H9 (cell line): Measurements from ENCODE around the gene CHCHD1. TPM values are rescaled to one million over a fixed set of nuclear protein-coding genes. Genes with fewer than 3 reads are reported as not detected.

Experiments
- DNase-seq: peaks from one replicate; pipeline ENCODE4 v3.0.0-alpha.2; 2017
- H2AFZ ChIP-seq: one replicate; pipeline ENCODE4 v1.6.1; 2013; ENCODE audit warnings: mild to moderate bottlenecking, low read length, control low read depth, moderate library complexity
- H2AK5ac ChIP-seq: 2 replicates; pipeline ENCODE4 v1.6.1; 2013; ENCODE audit warnings: low read length, control low read depth, mixed read lengths; ENCODE audit not compliant: insufficient read length
- H2BK120ac ChIP-seq: one replicate; pipeline ENCODE4 v1.6.1; 2013; ENCODE audit warnings: low read depth, mild to moderate bottlenecking, low read length, control low read depth, inconsistent platforms; ENCODE audit not compliant: poor library complexity, severe bottlenecking
- H2BK12ac ChIP-seq: 2 replicates; pipeline ENCODE4 v1.6.1; 2013; ENCODE audit warnings: low read length, control low read depth, mixed read lengths, low read depth; ENCODE audit not compliant: insufficient read length
- H2BK15ac ChIP-seq: 2 replicates; pipeline ENCODE4 v1.6.1; 2013; ENCODE audit warnings: low read depth, low read length, control low read depth
- H2BK20ac ChIP-seq: one replicate; pipeline ENCODE4 v1.6.1; 2013; ENCODE audit warnings: low read depth, mild to moderate bottlenecking, low read length, control low read depth, inconsistent platforms; ENCODE audit not compliant: poor library complexity, severe bottlenecking
- H2BK5ac ChIP-seq: 2 replicates; pipeline ENCODE4 v1.6.1; 2013; ENCODE audit warnings: low read length, control low read depth, mixed read lengths; ENCODE audit not compliant: insufficient read length
- H3K14ac ChIP-seq: 2 replicates; pipeline ENCODE4 v1.6.1; 2013; ENCODE audit warnings: low read length, control low read depth; ENCODE audit not compliant: insufficient read depth
- H3K18ac ChIP-seq: 2 replicates; pipeline ENCODE4 v1.6.1; 2013; ENCODE audit warnings: low read depth, mild to moderate bottlenecking, mixed read lengths, low read length, control low read depth; ENCODE audit not compliant: insufficient read length
- H3K23ac ChIP-seq: 2 replicates; pipeline ENCODE4 v1.6.1; 2013; ENCODE audit warnings: low read length, control low read depth, mixed read lengths, low read depth; ENCODE audit not compliant: insufficient read length
- H3K23me2 ChIP-seq: 2 replicates; pipeline ENCODE4 v1.6.1; 2013; ENCODE audit warnings: low read depth, mild to moderate bottlenecking, mixed read lengths, low read length, control low read depth; ENCODE audit not compliant: insufficient read length, poor library complexity, severe bottlenecking
- H3K27ac ChIP-seq: 2 replicates; pipeline ENCODE4 v1.5.1; 2013; ENCODE audit warnings: low read length, control low read depth, mixed read lengths, low read depth; ENCODE audit not compliant: insufficient read length
- H3K27me3 ChIP-seq: 2 replicates; pipeline ENCODE4 v1.6.1; 2013; ENCODE audit warnings: low read length, control low read depth, inconsistent platforms; ENCODE audit not compliant: insufficient read depth
- H3K4ac ChIP-seq: 2 replicates; pipeline ENCODE4 v1.6.1; 2013; ENCODE audit warnings: low read depth, mild to moderate bottlenecking, control low read depth, inconsistent platforms, low read length, moderate library complexity
- H3K4me1 ChIP-seq: 2 replicates; pipeline ENCODE4 v1.6.1; 2013; ENCODE audit warnings: low read length, control low read depth, inconsistent platforms; ENCODE audit not compliant: insufficient read depth
- H3K4me2 ChIP-seq: 2 replicates; pipeline ENCODE4 v1.6.1; 2013; ENCODE audit warnings: low read length, control low read depth, mixed read lengths; ENCODE audit not compliant: insufficient read length, insufficient read depth
- H3K56ac ChIP-seq: 2 replicates; pipeline ENCODE4 v1.6.1; 2013; ENCODE audit warnings: low read depth, mild to moderate bottlenecking, mixed read lengths, low read length, control low read depth; ENCODE audit not compliant: insufficient read length
- H3K79me1 ChIP-seq: 2 replicates; pipeline ENCODE4 v1.6.1; 2013; ENCODE audit warnings: low read depth, mild to moderate bottlenecking, moderate library complexity, low read length, control low read depth, inconsistent platforms; ENCODE audit not compliant: insufficient read depth, poor library complexity, severe bottlenecking
- H3K79me2 ChIP-seq: 2 replicates; pipeline ENCODE4 v1.6.1; 2013; ENCODE audit warnings: low read length, control low read depth, inconsistent platforms; ENCODE audit not compliant: insufficient read depth
- H3K9ac ChIP-seq: 2 replicates; pipeline ENCODE4 v1.6.1; 2013; ENCODE audit warnings: low read length, control low read depth, mixed read lengths; ENCODE audit not compliant: insufficient read length; ENCODE audit errors: extremely low read depth
- H3K9me3 ChIP-seq: one replicate; pipeline ENCODE4 v1.6.1; 2013; ENCODE audit warnings: low read depth, low read length, inconsistent platforms; ENCODE audit not compliant: control insufficient read depth
- H3T11ph ChIP-seq: one replicate; pipeline ENCODE4 v1.6.1; 2013; ENCODE audit warnings: mild to moderate bottlenecking, low read length, control low read depth, inconsistent platforms
- H4K20me1 ChIP-seq: one replicate; pipeline ENCODE4 v1.6.1; 2013; ENCODE audit not compliant: control insufficient read depth, insufficient read length, insufficient read depth
- H4K5ac ChIP-seq: 2 replicates; pipeline ENCODE4 v1.6.1; 2013; ENCODE audit warnings: low read depth, mild to moderate bottlenecking, mixed read lengths, low read length, control low read depth; ENCODE audit not compliant: insufficient read length
- H4K8ac ChIP-seq: replicated peaks from 2 replicates; pipeline ENCODE4 v1.6.1; 2013; ENCODE audit warnings: low read length, control low read depth, mixed read lengths, low read depth; ENCODE audit not compliant: insufficient read length
- H4K91ac ChIP-seq: 2 replicates; pipeline ENCODE4 v1.6.1; 2013; ENCODE audit warnings: low read depth, mild to moderate bottlenecking, moderate library complexity, mixed read lengths, low read length, control low read depth; ENCODE audit not compliant: insufficient read length
- H3K27ac Mint-ChIP-seq, 3 experiments: 2 replicates in 2 of 3; 3 replicates in 1 of 3; pipeline ENCODE4 v1.8.0; 2020 to 2021; ENCODE audit warnings: mixed read lengths in 3 of 3, mild to moderate bottlenecking in 1 of 3, moderate library complexity in 1 of 3
- H3K27me3 Mint-ChIP-seq: 2 replicates; pipeline ENCODE4 v1.8.0; 2021; ENCODE audit warnings: low read depth, mild to moderate bottlenecking, moderate library complexity, mixed read lengths
- H3K36me3 Mint-ChIP-seq, 3 experiments: 2 replicates in 2 of 3; 3 replicates in 1 of 3; pipeline ENCODE4 v1.8.0; 2020 to 2021; ENCODE audit warnings: low read depth in 3 of 3, mixed read lengths in 3 of 3; ENCODE audit not compliant: insufficient read depth in 1 of 3
- H3K4me1 Mint-ChIP-seq, 2 experiments: 2 replicates each; pipeline ENCODE4 v1.8.0; 2020; ENCODE audit warnings: mixed read lengths in 2 of 2
- H3K4me3 Mint-ChIP-seq, 2 experiments: 2 replicates in 1 of 2; 3 replicates in 1 of 2; pipeline ENCODE4 v1.8.0; 2020 to 2021; ENCODE audit warnings: mild to moderate bottlenecking in 2 of 2, mixed read lengths in 2 of 2, moderate library complexity in 1 of 2
- H3K9me3 Mint-ChIP-seq, 2 experiments: 2 replicates in 1 of 2; 3 replicates in 1 of 2; pipeline ENCODE4 v1.8.0; 2020; ENCODE audit warnings: mild to moderate bottlenecking in 2 of 2, mixed read lengths in 2 of 2, moderate library complexity in 1 of 2
- WGBS: extraction: QIAGEN DNeasy Blood & Tissue Kit; methylation state at CpG from one replicate; pipeline ENCODE4 v1.1.7; 2013; ENCODE audit warnings: missing lambda C conversion rate, low lambda C conversion rate, mixed read lengths; ENCODE audit not compliant: insufficient read length; ENCODE audit errors: extremely low coverage; 5-methylcytosine and 5-hydroxymethylcytosine counted together
- total RNA-seq: library from RNA; stranded (reverse); gene quantifications from 2 replicates; pipeline ENCODE4 v1.2.1, GENCODE V29; 2021
- TF ChIP-seq, protein P1 (sequence below): fragments of 200-600 bp; sonication (generic); conservative IDR thresholded peaks from 3 replicates; pipeline ENCODE4 v1.8.0; 2021; ENCODE audit warnings: antibody characterized with exemption, mild to moderate bottlenecking

Gene CHCHD1
- total RNA-seq, 1 experiment from 2014 or later = 45.9 TPM

DNA sequence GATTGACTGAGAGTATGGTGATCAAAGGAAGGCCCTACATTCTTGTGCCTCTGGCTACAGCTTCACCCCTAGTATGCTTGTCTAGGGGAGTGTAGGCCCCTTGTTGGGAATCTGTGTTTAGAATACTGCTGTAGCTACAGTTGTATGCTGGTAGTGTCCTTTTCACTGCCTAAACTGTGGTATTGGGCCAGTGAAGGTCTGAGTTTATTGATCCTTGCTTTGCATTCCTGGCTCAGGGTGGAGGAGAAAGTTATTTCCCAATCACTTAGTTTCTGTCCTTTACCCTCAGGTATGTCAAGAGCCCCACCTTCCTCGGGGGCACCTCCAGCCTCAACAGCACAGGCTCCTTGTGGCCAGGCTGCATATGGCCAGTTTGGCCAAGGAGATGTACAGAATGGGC, 31.0 kb upstream of the CHCHD1 start:
- Histone ChIP-seq H3K18ac (no peak overlapping the region), H3K9me3 (no peaks in the 10 kb centered on the region), H3K23ac (no peak overlapping the region), H3K9ac (no peak overlapping the region), H3K4ac (no peak overlapping the region), H4K8ac (no peak overlapping the region), H4K20me1 (no peaks in the 10 kb centered on the region), H3K27me3 (no peaks in the 10 kb centered on the region), H2BK12ac (no peak overlapping the region), H2BK20ac (no peak overlapping the region), H3K56ac (no peak overlapping the region), H4K5ac (no peak overlapping the region), H2BK120ac (no peak overlapping the region), H3K79me2 (no peaks in the 10 kb centered on the region), H3K23me2 (no peaks in the 10 kb centered on the region), H3T11ph (no peak overlapping the region), H2BK15ac (no peak overlapping the region), H2BK5ac (no peak overlapping the region), H3K4me2 (no peak overlapping the region), H3K27ac (no peak overlapping the region), H3K14ac (no peak overlapping the region), H3K79me1 (no peaks in the 10 kb centered on the region), H2AK5ac (no peak overlapping the region), H4K91ac (no peak overlapping the region), H2AFZ (no peak overlapping the region), H3K4me1 (no peaks in the 10 kb centered on the region)
- no peak overlapping the region for H3K27ac Mint-ChIP-seq
- no peaks in the 10 kb centered on the region for H3K27me3 Mint-ChIP-seq
- DNase-seq = no peak
- TF ChIP-seq, protein P1, sequence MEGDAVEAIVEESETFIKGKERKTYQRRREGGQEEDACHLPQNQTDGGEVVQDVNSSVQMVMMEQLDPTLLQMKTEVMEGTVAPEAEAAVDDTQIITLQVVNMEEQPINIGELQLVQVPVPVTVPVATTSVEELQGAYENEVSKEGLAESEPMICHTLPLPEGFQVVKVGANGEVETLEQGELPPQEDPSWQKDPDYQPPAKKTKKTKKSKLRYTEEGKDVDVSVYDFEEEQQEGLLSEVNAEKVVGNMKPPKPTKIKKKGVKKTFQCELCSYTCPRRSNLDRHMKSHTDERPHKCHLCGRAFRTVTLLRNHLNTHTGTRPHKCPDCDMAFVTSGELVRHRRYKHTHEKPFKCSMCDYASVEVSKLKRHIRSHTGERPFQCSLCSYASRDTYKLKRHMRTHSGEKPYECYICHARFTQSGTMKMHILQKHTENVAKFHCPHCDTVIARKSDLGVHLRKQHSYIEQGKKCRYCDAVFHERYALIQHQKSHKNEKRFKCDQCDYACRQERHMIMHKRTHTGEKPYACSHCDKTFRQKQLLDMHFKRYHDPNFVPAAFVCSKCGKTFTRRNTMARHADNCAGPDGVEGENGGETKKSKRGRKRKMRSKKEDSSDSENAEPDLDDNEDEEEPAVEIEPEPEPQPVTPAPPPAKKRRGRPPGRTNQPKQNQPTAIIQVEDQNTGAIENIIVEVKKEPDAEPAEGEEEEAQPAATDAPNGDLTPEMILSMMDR = no peak
- peaks cover 3 to 58% (median 27%) of the 10 kb centered on the region in 3 experiments; a peak in 6 of 7 replicates for H3K36me3 Mint-ChIP-seq
- no peaks in the 10 kb centered on the region for H3K9me3 Mint-ChIP-seq
- WGBS = no CpG with 5 or more reads among the region's 1 CpG
- no peak overlapping the region for H3K4me3 Mint-ChIP-seq
- H3K4me1 Mint-ChIP-seq = no peaks in the 10 kb centered on the region
